CD4-positive, alpha-beta T cell (primary cell): Measurements from ENCODE around the gene KNDC1. TPM values are rescaled to one million over a fixed set of nuclear protein-coding genes. Genes with fewer than 3 reads are reported as not detected.

Experiments used
- ATAC-seq: fragments of 200-7000 bp; cut with Tn5 transposase; one replicate; pipeline ENCODE4 v1.10.0; 2022; ENCODE audit warnings: mild to moderate bottlenecking; ENCODE audit not compliant: poor library complexity
- CTCF ChIA-PET: fragments of 350-600 bp; sonication (Branson Sonifier 250); formaldehyde crosslinking; loops from one replicate; lab custom pipeline; 2021; ENCODE audit warnings: antibody characterized with exemption, inconsistent platforms; lab: Charles Lee
- POLR2A ChIA-PET: fragments of 350-600 bp; sonication (Branson Sonifier 250); formaldehyde crosslinking; loops from one replicate; lab custom pipeline; 2021; ENCODE audit warnings: antibody characterized with exemption, inconsistent platforms; lab: Charles Lee
- DNase-seq, 14 experiments: peaks; one replicate each; pipeline ENCODE4 v3.0.0-alpha.2; 2013 to 2020; ENCODE audit warnings: mixed read lengths in 2 of 14
- H3K27ac ChIP-seq, 2 donors: one replicate each; pipeline versions ENCODE4 v1.5.1 to v1.7.0; 2013; ENCODE audit warnings: low read length in 2 of 2, low read depth in 1 of 2, mild to moderate bottlenecking in 1 of 2
- H3K27me3 ChIP-seq, 2 experiments: 1 replicate in 1 of 2; 2 replicates in 1 of 2; pipeline versions ENCODE4 v1.6.1 to v1.7.0; 2013; ENCODE audit warnings: low read length in 2 of 2, control low read depth in 1 of 2, mild to moderate bottlenecking in 1 of 2, moderate library complexity in 1 of 2; ENCODE audit not compliant: insufficient read depth in 2 of 2, control insufficient read depth in 1 of 2
- H3K36me3 ChIP-seq: one replicate; pipeline ENCODE4 v1.6.1; 2013; ENCODE audit warnings: low read length, control low read depth; ENCODE audit not compliant: insufficient read depth
- H3K4me1 ChIP-seq: one replicate; pipeline ENCODE4 v1.6.1; 2013; ENCODE audit warnings: low read length, control low read depth; ENCODE audit not compliant: insufficient read depth
- H3K4me3 ChIP-seq: one replicate; pipeline ENCODE4 v1.5.1; 2013; ENCODE audit warnings: mild to moderate bottlenecking, low read length, moderate library complexity
- H3K9me3 ChIP-seq, 2 experiments: 1 replicate in 1 of 2; 2 replicates in 1 of 2; pipeline versions ENCODE4 v1.6.1 to v1.7.0; 2013; ENCODE audit warnings: low read length in 2 of 2, mild to moderate bottlenecking in 2 of 2, control low read depth in 1 of 2, moderate library complexity in 1 of 2; ENCODE audit not compliant: control insufficient read depth in 1 of 2, insufficient read depth in 1 of 2
- H3K27ac Mint-ChIP-seq: one replicate; pipeline ENCODE4 v1.8.0; 2020; ENCODE audit warnings: mixed read lengths
- H3K27me3 Mint-ChIP-seq: one replicate; pipeline ENCODE4 v1.8.0; 2021; ENCODE audit warnings: mixed read lengths
- H3K36me3 Mint-ChIP-seq: one replicate; pipeline ENCODE4 v1.8.0; 2021; ENCODE audit warnings: low read depth, mixed read lengths
- H3K4me1 Mint-ChIP-seq: one replicate; pipeline ENCODE4 v1.8.0; 2021; ENCODE audit warnings: low read depth, mixed read lengths
- H3K4me3 Mint-ChIP-seq: one replicate; pipeline ENCODE4 v1.8.0; 2020; ENCODE audit warnings: mild to moderate bottlenecking, mixed read lengths
- H3K9me3 Mint-ChIP-seq: one replicate; pipeline ENCODE4 v1.8.0; 2020; ENCODE audit warnings: mixed read lengths
- intact Hi-C, 2 experiments: fragments of 100-400 bp; cut with DNase I in 1 of 2; cut with micrococcal nuclease in 1 of 2; formaldehyde crosslinking; loops; one replicate each; pipeline versions ENCODE4 v1.15.1 to v1.9.0; 2023 to 2025; cut with DNase I, micrococcal nuclease
- total RNA-seq, 174 experiments: library from RNA in 2 of 174; stranded (reverse) in 2 of 174; gene quantifications; one replicate each; pipeline ENCODE4 v1.2.3 and lab custom pipeline; 2021 to 2026
- TF ChIP-seq, protein P1 (sequence below): fragments of 200-600 bp; IDR thresholded peaks from one replicate; pipeline ENCODE4 v1.8.0; 2022; ENCODE audit warnings: antibody characterized with exemption, mild to moderate bottlenecking

KNDC1 gene
- total RNA-seq, 2 experiments from 2014 or later = not detected

DNA sequence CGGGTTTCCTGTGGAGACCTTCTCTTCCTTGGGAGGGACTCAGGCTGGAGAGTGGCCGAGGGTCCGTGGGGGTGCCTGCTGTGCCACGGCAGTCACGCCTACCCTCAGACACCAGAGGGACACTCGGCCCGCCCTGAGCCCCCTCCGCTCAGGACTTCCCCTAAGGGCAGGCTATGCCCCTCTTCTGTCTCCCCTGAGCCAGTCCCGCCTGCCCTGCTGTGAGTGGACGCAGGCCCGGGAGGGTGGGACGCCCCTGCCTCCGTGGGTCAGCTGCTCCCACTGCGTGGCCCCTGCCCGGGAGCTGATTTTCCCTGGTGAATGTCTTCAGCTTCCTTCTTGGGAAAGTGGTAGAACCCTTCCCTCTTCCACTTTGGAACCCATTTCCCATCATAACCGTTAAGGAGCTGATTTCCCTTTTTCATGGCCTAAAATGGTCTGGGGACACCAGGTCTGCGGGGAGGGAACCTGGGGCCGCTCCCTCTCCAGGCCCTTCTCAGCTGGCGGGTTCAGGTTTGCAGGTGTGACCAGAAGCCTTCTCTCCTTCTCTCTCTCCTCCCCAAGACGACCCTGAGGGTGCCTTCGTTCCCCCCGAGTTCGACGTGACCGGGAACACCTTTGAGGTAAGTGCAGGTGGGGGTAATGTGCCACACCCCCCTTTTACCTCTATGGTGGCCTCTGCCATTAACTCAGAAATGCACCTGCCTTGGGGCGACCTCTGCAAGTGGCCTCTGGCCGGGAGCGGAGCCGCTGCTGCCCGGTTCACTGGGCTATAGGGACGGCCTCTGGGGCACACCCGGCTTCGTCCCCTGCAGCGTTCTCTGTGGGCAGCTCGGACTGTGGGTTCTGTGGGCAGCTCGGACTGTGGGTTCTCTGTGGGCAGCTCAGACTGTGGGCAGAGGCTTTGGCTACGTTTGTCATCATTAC lies 7.9 kb downstream of the KNDC1 start:
- Histone ChIP-seq H3K9me3 (peaks cover 0 to 20% of the 10 kb centered on the region in 2 experiments), H3K4me1 (no peaks in the 10 kb centered on the region), H3K4me3 (no peak overlapping the region), H3K36me3 (no peaks in the 10 kb centered on the region), H3K27ac (no peak overlapping the region), H3K27me3 (peaks cover 0 to 7% of the 10 kb centered on the region in 2 experiments)
- H3K9me3 Mint-ChIP-seq = no peaks in the 10 kb centered on the region
- no peak overlapping the region for H3K27ac Mint-ChIP-seq
- TF ChIP-seq, protein P1, sequence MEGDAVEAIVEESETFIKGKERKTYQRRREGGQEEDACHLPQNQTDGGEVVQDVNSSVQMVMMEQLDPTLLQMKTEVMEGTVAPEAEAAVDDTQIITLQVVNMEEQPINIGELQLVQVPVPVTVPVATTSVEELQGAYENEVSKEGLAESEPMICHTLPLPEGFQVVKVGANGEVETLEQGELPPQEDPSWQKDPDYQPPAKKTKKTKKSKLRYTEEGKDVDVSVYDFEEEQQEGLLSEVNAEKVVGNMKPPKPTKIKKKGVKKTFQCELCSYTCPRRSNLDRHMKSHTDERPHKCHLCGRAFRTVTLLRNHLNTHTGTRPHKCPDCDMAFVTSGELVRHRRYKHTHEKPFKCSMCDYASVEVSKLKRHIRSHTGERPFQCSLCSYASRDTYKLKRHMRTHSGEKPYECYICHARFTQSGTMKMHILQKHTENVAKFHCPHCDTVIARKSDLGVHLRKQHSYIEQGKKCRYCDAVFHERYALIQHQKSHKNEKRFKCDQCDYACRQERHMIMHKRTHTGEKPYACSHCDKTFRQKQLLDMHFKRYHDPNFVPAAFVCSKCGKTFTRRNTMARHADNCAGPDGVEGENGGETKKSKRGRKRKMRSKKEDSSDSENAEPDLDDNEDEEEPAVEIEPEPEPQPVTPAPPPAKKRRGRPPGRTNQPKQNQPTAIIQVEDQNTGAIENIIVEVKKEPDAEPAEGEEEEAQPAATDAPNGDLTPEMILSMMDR = no peak
- CTCF ChIA-PET = no interaction called here
- no peak overlapping the region for H3K4me3 Mint-ChIP-seq
- peaks cover 23% of the 10 kb centered on the region for H3K27me3 Mint-ChIP-seq
- POLR2A ChIA-PET = no interaction called here
- peak in 1 of 14 experiments; percentile 6 for DNase-seq
- H3K36me3 Mint-ChIP-seq = no peaks in the 10 kb centered on the region
- intact Hi-C loops = no loop called here
- no peak for ATAC-seq
- no peaks in the 10 kb centered on the region for H3K4me1 Mint-ChIP-seq

GRCh38 chr10:133168617-133169031 lies 8.6 kb downstream of the KNDC1 start:
- intact Hi-C loops = no loop called here
- TF ChIP-seq, protein P1 = no peak
- H3K4me3 Mint-ChIP-seq = no peak overlapping the region
- H3K36me3 Mint-ChIP-seq = no peaks in the 10 kb centered on the region
- peaks cover 0 to 7% of the 10 kb centered on the region in 2 experiments for H3K27me3 ChIP-seq
- no peaks in the 10 kb centered on the region for H3K4me1 ChIP-seq
- H3K27me3 Mint-ChIP-seq = peaks cover 23% of the 10 kb centered on the region
- no peak overlapping the region for H3K27ac Mint-ChIP-seq
- no peak overlapping the region for H3K4me3 ChIP-seq
- H3K27ac ChIP-seq = no peak overlapping the region
- DNase-seq = peak in 1 of 14 experiments; percentile 3
- H3K9me3 ChIP-seq = peaks cover 0 to 22% of the 10 kb centered on the region in 2 experiments
- H3K4me1 Mint-ChIP-seq = no peaks in the 10 kb centered on the region
- ATAC-seq = no peak
- POLR2A ChIA-PET = no interaction called here
- CTCF ChIA-PET = no interaction called here
- no peaks in the 10 kb centered on the region for H3K36me3 ChIP-seq
- H3K9me3 Mint-ChIP-seq = no peaks in the 10 kb centered on the region

GRCh38 chr10:133169173-133169947 lies 9.3 kb downstream of the KNDC1 start:
- ATAC-seq (no peak), DNase-seq (no peak)
- intact Hi-C loops = no loop called here
- H3K4me3 Mint-ChIP-seq = no peak overlapping the region
- POLR2A ChIA-PET = no interaction called here
- CTCF ChIA-PET = no interaction called here
- H3K9me3 Mint-ChIP-seq = no peaks in the 10 kb centered on the region
- no peak overlapping the region for H3K27ac Mint-ChIP-seq
- TF ChIP-seq, protein P1 = no peak
- no peaks in the 10 kb centered on the region for H3K4me1 Mint-ChIP-seq
- Histone ChIP-seq H3K36me3 (no peaks in the 10 kb centered on the region), H3K4me1 (no peaks in the 10 kb centered on the region), H3K4me3 (no peak overlapping the region), H3K9me3 (peaks cover 0 to 26% of the 10 kb centered on the region in 2 experiments), H3K27ac (no peak overlapping the region), H3K27me3 (peaks cover 0 to 7% of the 10 kb centered on the region in 2 experiments)
- H3K36me3 Mint-ChIP-seq = no peaks in the 10 kb centered on the region
- H3K27me3 Mint-ChIP-seq = peaks cover 22% of the 10 kb centered on the region
